Lower lobe of right lung (tissue), 2 donors: Measurements from ENCODE around the gene LMCD1. TPM values are rescaled to one million over a fixed set of nuclear protein-coding genes. Genes with fewer than 3 reads are reported as not detected.

Experiments
- ATAC-seq, 2 donors: fragments of 200-7000 bp; cut with Tn5 transposase; one replicate each; pipeline ENCODE4 v1.9.1; 2020 to 2022; ENCODE audit warnings: mild to moderate bottlenecking in 2 of 2, moderate library complexity in 2 of 2
- DNase-seq: peaks from one replicate; pipeline ENCODE4 v3.0.0-alpha.2; 2020
- H3K27ac ChIP-seq: fragments of 200-600 bp; one replicate; pipeline ENCODE4 v1.8.0; 2022
- H3K27me3 ChIP-seq: fragments of 200-600 bp; one replicate; pipeline ENCODE4 v1.8.0; 2022; ENCODE audit warnings: low read depth
- H3K36me3 ChIP-seq: fragments of 200-600 bp; one replicate; pipeline ENCODE4 v1.8.0; 2022; ENCODE audit warnings: mild to moderate bottlenecking
- H3K4me1 ChIP-seq: fragments of 200-600 bp; one replicate; pipeline ENCODE4 v1.8.0; 2022
- H3K4me3 ChIP-seq: fragments of 200-600 bp; one replicate; pipeline ENCODE4 v1.8.0; 2022; ENCODE audit warnings: mild to moderate bottlenecking
- H3K9me3 ChIP-seq: fragments of 200-600 bp; one replicate; pipeline ENCODE4 v1.8.0; 2022
- CTCF ChIP-seq: fragments of 200-600 bp; IDR thresholded peaks from one replicate; pipeline ENCODE4 v1.8.0; 2022; ENCODE audit warnings: antibody characterized with exemption, mild to moderate bottlenecking
- intact Hi-C: fragments of 100-400 bp; cut with DNase I; formaldehyde crosslinking; loops from one replicate; pipeline ENCODE4 v1.11.0; 2022
- total RNA-seq: library from RNA; stranded (reverse); fragmentation: NEBNext Ultra II Directional; extraction: Animal tissue kit (Norgen Biotek cat#: 25700); gene quantifications from one replicate; pipeline ENCODE4 v1.2.1, GENCODE V29; 2021
- donor health status: DM: no; HTN: yes; CAD: no; lungs with severe emphysema.

LMCD1 gene
- total RNA-seq, 1 donor from 2014 or later, result 93.6 TPM

GRCh38 chr3:8584661-8585060 is 83.0 kb downstream of the LMCD1 start:
- no peaks in the 10 kb centered on the region for H3K4me1 ChIP-seq
- no peak for ATAC-seq
- DNase-seq, result no peak
- H3K27me3 ChIP-seq, result no peaks in the 10 kb centered on the region
- no peak for TF ChIP-seq CTCF
- intact Hi-C loops, result no loop called here
- H3K9me3 ChIP-seq, result no peaks in the 10 kb centered on the region
- no peaks in the 10 kb centered on the region for H3K36me3 ChIP-seq
- H3K4me3 ChIP-seq, result no peak overlapping the region
- no peak overlapping the region for H3K27ac ChIP-seq

GRCh38 chr3:8589880-8590556 is 88.4 kb downstream of the LMCD1 start:
- H3K4me1 ChIP-seq, result no peaks in the 10 kb centered on the region
- H3K9me3 ChIP-seq, result no peaks in the 10 kb centered on the region
- DNase-seq, result no peak
- H3K36me3 ChIP-seq, result no peaks in the 10 kb centered on the region
- no peak for ATAC-seq
- no peaks in the 10 kb centered on the region for H3K27me3 ChIP-seq
- intact Hi-C loops, result no loop called here
- H3K27ac ChIP-seq, result no peak overlapping the region
- H3K4me3 ChIP-seq, result no peak overlapping the region
- no peak for TF ChIP-seq CTCF

GRCh38 chr3:8593021-8593827 is 91.6 kb downstream of the LMCD1 start:
- no peak for ATAC-seq
- no peaks in the 10 kb centered on the region for H3K4me1 ChIP-seq
- H3K27me3 ChIP-seq, result no peaks in the 10 kb centered on the region
- no peaks in the 10 kb centered on the region for H3K9me3 ChIP-seq
- no peaks in the 10 kb centered on the region for H3K36me3 ChIP-seq
- H3K4me3 ChIP-seq, result no peak overlapping the region
- no peak for TF ChIP-seq CTCF
- intact Hi-C loops, result no loop called here
- no peak for DNase-seq
- H3K27ac ChIP-seq, result no peak overlapping the region

- DNase-seq, result no peak
- Histone ChIP-seq H3K36me3 (no peaks in the 10 kb centered on the region), H3K4me3 (no peak overlapping the region), H3K27ac (no peak overlapping the region), H3K4me1 (no peaks in the 10 kb centered on the region), H3K9me3 (no peaks in the 10 kb centered on the region), H3K27me3 (no peaks in the 10 kb centered on the region)
- TF ChIP-seq CTCF, result no peak
- no peak for ATAC-seq
- intact Hi-C loops, result no loop called here
Measured at GRCh38 chr3:8595252-8595651, 93.6 kb downstream of the LMCD1 start.

- no peak for TF ChIP-seq CTCF
- H3K9me3 ChIP-seq, result no peaks in the 10 kb centered on the region
- H3K27me3 ChIP-seq, result no peaks in the 10 kb centered on the region
- H3K4me1 ChIP-seq, result no peaks in the 10 kb centered on the region
- H3K36me3 ChIP-seq, result no peaks in the 10 kb centered on the region
- no peak overlapping the region for H3K4me3 ChIP-seq
- intact Hi-C loops, result no loop called here
- no peak for DNase-seq
- ATAC-seq, result no peak
- no peak overlapping the region for H3K27ac ChIP-seq
Measured at GRCh38 chr3:8595695-8596115, 94.1 kb downstream of the LMCD1 start.
